ENCODE data around the gene ARL6IP4.

The ARL6IP4 gene

DNA sequence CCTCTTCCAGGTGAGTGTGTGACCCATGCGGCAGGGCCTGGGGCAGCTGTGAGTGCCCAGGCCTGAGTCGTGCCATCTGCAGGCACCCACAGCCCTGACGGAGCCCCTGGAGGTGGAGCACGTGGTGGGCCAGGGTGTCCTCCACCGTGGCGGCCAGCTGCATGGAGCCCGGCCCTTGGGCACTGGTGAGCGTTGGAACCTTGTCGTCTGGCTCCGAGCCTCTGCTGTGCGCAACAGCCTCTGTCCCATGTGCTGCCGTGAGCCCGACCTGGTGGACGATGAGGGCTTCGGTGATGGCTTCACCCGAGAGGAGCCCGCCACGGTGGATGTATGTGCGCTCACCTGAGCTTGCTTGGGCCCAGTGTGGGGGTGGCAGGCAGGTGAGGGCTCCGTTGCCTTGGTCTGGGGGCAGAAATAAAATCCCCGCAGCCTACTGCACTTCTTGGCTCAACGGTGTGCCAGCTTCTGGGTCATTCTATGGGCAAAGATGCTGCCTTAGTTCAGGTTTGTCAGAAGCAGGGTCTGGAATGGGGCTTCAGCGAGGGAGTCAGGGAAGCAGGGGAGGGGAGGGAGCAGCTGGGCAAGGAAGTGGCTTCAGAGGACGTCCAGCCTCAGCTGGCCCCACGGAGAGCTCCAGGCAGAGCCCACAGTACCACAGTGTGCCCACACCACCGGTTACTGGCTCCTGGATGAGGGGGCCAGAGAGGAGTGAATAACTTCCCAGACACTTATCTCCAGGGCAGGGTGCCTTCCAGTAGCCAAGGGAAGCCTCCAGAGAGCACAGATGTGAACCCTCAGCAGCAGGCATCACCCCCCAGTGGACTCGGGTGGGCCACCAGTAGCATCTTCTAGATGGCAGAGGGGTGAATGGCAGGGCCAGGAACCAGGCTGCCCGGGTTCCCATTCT is 1.2 kb upstream of the ARL6IP4 start:
- DNase-seq (ENCODE audit: low read depth): no peak
- peak overlapping the region; percentile 77 for H3K4me3 ChIP-seq (ENCODE audit: low read depth, low read length)
- in situ Hi-C loops (cut with HindIII; ENCODE audit: low sequenced_read_pairs): no loop called here
- TF ChIP-seq, protein P1, sequence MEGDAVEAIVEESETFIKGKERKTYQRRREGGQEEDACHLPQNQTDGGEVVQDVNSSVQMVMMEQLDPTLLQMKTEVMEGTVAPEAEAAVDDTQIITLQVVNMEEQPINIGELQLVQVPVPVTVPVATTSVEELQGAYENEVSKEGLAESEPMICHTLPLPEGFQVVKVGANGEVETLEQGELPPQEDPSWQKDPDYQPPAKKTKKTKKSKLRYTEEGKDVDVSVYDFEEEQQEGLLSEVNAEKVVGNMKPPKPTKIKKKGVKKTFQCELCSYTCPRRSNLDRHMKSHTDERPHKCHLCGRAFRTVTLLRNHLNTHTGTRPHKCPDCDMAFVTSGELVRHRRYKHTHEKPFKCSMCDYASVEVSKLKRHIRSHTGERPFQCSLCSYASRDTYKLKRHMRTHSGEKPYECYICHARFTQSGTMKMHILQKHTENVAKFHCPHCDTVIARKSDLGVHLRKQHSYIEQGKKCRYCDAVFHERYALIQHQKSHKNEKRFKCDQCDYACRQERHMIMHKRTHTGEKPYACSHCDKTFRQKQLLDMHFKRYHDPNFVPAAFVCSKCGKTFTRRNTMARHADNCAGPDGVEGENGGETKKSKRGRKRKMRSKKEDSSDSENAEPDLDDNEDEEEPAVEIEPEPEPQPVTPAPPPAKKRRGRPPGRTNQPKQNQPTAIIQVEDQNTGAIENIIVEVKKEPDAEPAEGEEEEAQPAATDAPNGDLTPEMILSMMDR (IDR thresholded peaks at IDR 0.05; ENCODE audit: low read depth, low read length, missing control alignments): no peak

DNA sequence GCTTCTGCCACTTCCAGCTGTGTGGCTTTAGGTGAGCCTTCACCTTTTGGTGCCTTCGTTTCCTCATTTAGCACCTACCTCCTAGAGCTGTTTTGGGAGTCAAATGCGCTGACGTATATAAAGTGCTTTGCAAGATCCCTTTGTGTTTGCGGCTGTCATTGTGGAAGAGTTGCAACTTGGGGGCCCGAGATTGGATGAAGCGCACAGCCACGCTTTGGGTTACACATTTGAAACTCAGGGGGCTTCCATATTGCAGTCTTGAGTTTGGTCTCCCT is 636 bp upstream of the ARL6IP4 start:
- no peak for DNase-seq (ENCODE audit: low read depth)
- peak overlapping the region; percentile 77 for H3K4me3 ChIP-seq (ENCODE audit: low read depth, low read length)
- in situ Hi-C loops (cut with HindIII; ENCODE audit: low sequenced_read_pairs): no loop called here
- TF ChIP-seq, protein P1 (IDR thresholded peaks at IDR 0.05; ENCODE audit: low read depth, low read length, missing control alignments): no peak

DNA sequence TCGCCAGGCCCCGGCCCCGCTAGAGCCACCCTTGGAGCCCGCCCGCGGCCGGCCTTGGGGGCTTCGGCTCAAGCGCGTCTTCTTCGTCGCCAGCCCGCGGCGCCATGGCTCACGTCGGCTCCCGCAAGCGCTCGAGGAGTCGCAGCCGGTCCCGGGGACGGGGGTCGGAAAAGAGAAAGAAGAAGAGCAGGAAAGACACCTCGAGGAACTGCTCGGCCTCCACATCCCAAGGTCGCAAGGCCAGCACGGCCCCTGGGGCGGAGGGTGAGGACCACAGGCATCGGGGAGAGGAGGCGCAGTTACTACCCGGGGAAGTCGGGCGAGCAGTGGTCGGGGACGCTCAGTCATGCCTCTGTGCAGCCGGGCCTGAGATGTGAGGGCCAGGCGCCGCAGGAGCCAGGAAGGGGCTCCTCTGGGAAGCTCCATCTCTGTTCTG is 573 bp downstream of the ARL6IP4 start:
- no peak for DNase-seq (ENCODE audit: low read depth)
- TF ChIP-seq, protein P1 (IDR thresholded peaks at IDR 0.05; ENCODE audit: low read depth, low read length, missing control alignments): no peak
- in situ Hi-C loops (cut with HindIII; ENCODE audit: low sequenced_read_pairs): no loop called here

DNA sequence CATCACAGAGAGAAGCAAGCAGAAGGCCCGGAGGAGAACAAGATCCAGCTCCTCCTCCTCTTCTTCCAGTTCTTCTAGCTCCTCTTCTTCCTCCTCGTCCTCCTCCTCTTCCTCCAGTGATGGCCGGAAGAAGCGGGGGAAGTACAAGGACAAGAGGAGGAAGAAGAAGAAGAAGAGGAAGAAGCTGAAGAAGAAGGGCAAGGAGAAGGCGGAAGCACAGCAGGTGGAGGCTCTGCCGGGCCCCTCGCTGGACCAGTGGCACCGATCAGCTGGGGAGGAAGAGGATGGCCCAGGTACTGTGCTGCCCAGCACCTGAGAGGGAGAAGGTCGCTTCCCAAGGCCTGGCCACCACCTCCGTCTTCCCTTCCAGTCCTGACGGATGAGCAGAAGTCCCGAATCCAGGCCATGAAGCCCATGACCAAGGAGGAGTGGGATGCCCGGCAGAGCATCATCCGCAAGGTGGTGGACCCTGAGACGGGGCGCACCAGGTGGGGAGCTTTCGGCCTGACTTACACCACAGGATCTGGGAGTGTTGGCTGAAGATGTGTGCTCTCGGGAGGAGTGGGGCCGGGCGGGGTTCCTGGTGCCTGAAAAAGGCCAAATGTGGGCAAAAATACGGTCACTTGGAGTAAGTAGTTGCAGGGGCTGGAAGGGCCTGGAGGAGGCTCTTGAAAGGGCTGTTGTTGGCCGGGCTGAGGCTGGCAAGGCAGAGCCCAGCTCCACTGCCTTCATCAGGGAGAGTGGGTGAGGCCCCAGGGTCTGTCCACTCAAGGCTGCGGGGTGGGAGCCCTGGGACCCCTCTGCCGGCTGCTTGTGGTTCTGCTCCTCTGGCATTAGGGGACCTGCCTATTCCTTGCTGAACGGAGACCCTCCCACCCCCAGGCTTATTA is 1.4 kb downstream of the ARL6IP4 start:
- TF ChIP-seq, protein P1 (IDR thresholded peaks at IDR 0.05; ENCODE audit: low read depth, low read length, missing control alignments): no peak
- peak overlapping the region; percentile 77 for H3K4me3 ChIP-seq (ENCODE audit: low read depth, low read length)
- in situ Hi-C loops (cut with HindIII; ENCODE audit: low sequenced_read_pairs): no loop called here
- DNase-seq (ENCODE audit: low read depth): no peak

More for the DNA sequence above, 573 bp downstream of the ARL6IP4 start:
- H3K4me3 ChIP-seq (ENCODE audit: low read depth, low read length): peak overlapping the region; percentile 77

DNA sequence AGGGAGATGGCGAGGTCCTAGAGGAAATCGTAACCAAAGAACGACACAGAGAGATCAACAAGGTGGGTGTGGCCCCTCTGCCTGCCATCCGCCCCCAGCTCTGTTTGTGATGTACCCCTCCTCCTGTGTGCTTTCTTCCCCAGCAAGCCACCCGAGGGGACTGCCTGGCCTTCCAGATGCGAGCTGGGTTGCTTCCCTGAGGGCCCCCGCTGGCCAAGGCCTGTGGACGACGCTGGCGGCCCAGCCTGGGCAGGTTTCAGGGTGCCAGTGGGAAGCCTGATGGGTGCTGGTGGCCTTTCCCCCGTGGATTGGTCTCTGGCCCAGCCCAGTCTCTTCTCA is 2.0 kb downstream of the ARL6IP4 start:
- TF ChIP-seq, protein P1 (IDR thresholded peaks at IDR 0.05; ENCODE audit: low read depth, low read length, missing control alignments): no peak
- no peak for DNase-seq (ENCODE audit: low read depth)
- in situ Hi-C loops (cut with HindIII; ENCODE audit: low sequenced_read_pairs): no loop called here
- H3K4me3 ChIP-seq (ENCODE audit: low read depth, low read length): no peak overlapping the region

DNA sequence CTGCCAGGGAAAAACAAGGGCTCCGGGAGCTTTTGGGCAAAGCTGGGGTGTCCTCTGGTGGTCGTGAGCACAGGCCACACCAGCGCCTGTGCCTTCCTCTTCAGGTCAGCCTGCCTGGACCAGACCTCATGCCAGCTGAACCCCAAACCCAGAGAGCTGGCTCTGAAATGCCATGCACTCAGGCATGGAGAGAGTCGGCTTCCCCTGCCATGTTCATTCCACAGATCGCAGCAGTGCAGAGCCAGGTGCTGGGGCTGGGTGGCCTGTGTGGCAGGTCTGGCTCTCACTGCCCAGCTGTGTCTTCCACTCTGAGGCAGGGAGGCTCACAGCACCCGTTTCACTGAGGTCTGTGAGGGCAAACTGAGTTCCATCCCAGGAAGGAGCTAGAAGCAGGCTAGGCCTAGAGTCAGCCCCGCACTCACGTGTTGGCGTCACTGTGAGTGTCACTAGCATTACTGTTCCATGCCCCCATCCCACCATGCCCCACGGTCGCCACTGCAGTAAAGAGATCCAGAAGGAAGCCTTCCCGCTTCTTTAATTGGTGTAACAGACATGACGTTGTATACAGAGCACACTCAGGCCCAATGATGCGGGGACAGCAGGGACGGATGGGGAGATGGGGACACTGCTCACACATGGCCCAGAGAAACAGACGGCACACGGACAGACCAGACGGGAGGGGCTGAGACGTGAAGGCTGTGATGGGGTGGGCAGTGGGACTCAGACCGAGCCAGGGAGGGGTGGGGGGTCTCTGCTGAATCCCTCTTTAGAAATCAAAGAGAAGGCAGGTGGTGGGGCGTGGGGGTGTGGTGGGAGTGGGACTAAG is 2.7 kb downstream of the ARL6IP4 start:
- H3K4me3 ChIP-seq (ENCODE audit: low read depth, low read length): no peak overlapping the region
- no peak for DNase-seq (ENCODE audit: low read depth)
- in situ Hi-C loops (cut with HindIII; ENCODE audit: low sequenced_read_pairs): no loop called here
- TF ChIP-seq, protein P1 (IDR thresholded peaks at IDR 0.05; ENCODE audit: low read depth, low read length, missing control alignments): no peak

Measured in astrocyte of the cerebellum (primary cell).